ENCODE results near the gene CCNT2.
"Not testable (repeated sequence)": the region's sequence is repeated elsewhere in the genome, so short reads cannot be mapped to it uniquely, and the experiment has no call there.

CCNT2 gene

GRCh38 chr2:134883552-134884293 lies 34.9 kb upstream of the CCNT2 start:
- ChIA-PET POLR2A (no interaction called here), CTCF (interaction anchor here (1.3 kb wide), 1 partner anchor 433 kb away, joined by 4 read pairs; no protein-coding TSS in a partner anchor)
- no peak for DNase-seq (ENCODE audit: low read depth, low spot score)
- no peak for TF ChIP-seq CTCF (IDR thresholded peaks at IDR 0.05; ENCODE audit: insufficient read depth, low read length, missing control alignments)
- no peak overlapping the region for H3K4me3 ChIP-seq (ENCODE audit: low read depth, low read length)

- POLR2A ChIA-PET, result no interaction called here
- no peak overlapping the region for H3K4me3 ChIP-seq (ENCODE audit: low read depth, low read length)
- CTCF ChIA-PET, result no interaction called here
- no peak for TF ChIP-seq CTCF (IDR thresholded peaks at IDR 0.05; ENCODE audit: insufficient read depth, low read length, missing control alignments)
- no peak for DNase-seq (ENCODE audit: low read depth, low spot score)
These were observed 34.2 kb upstream of the CCNT2 start for GRCh38 chr2:134884435-134884834.

- ChIA-PET POLR2A (no interaction called here), CTCF (interaction anchor here (1.7 kb wide), 2 partner anchors 109 to 442 kb away, joined by 6 to 7 read pairs; no protein-coding TSS in a partner anchor)
- no peak overlapping the region for H3K4me3 ChIP-seq (ENCODE audit: low read depth, low read length)
- DNase-seq (ENCODE audit: low read depth, low spot score), result no peak
- TF ChIP-seq CTCF (IDR thresholded peaks at IDR 0.05; ENCODE audit: insufficient read depth, low read length, missing control alignments), result no peak
These were observed 26.2 kb upstream of the CCNT2 start for GRCh38 chr2:134892282-134893035.

GRCh38 chr2:134897932-134898331 lies 20.7 kb upstream of the CCNT2 start:
- TF ChIP-seq CTCF (IDR thresholded peaks at IDR 0.05; ENCODE audit: insufficient read depth, low read length, missing control alignments), result no peak
- H3K4me3 ChIP-seq (ENCODE audit: low read depth, low read length), result no peak overlapping the region
- ChIA-PET CTCF (interaction anchor here (0.6 to 2.8 kb wide), 17 partner anchors 9 to 1013 kb away, joined by 3 to 18 read pairs (median 4); no protein-coding TSS in a partner anchor), POLR2A (no interaction called here)
- DNase-seq (ENCODE audit: low read depth, low spot score), result no peak

GRCh38 chr2:134899204-134899603 lies 19.4 kb upstream of the CCNT2 start:
- ChIA-PET POLR2A (no interaction called here), CTCF (interaction anchor here (0.6 to 2.8 kb wide), 3 partner anchors 439 to 1014 kb away, joined by 3 to 8 read pairs (median 4); no protein-coding TSS in a partner anchor)
- no peak overlapping the region for H3K4me3 ChIP-seq (ENCODE audit: low read depth, low read length)
- DNase-seq (ENCODE audit: low read depth, low spot score), result no peak
- no peak for TF ChIP-seq CTCF (IDR thresholded peaks at IDR 0.05; ENCODE audit: insufficient read depth, low read length, missing control alignments)

GRCh38 chr2:134900151-134900550 lies 18.5 kb upstream of the CCNT2 start:
- ChIA-PET POLR2A (no interaction called here), CTCF (interaction anchor here (0.6 to 2.9 kb wide), 5 partner anchors 439 to 1015 kb away, joined by 3 to 28 read pairs (median 6); no protein-coding TSS in a partner anchor)
- TF ChIP-seq CTCF (IDR thresholded peaks at IDR 0.05; ENCODE audit: insufficient read depth, low read length, missing control alignments), result no peak
- peak; percentile 21 for DNase-seq (ENCODE audit: low read depth, low spot score)
- H3K4me3 ChIP-seq (ENCODE audit: low read depth, low read length), result no peak overlapping the region

- CTCF ChIA-PET; POLR2A ChIA-PET; H3K4me3 ChIP-seq (ENCODE audit: low read depth, low read length); DNase-seq (ENCODE audit: low read depth, low spot score): not testable (repeated sequence)
These were observed 14.9 kb upstream of the CCNT2 start for GRCh38 chr2:134903701-134904100.

Data from AG04449 (cell line).